Measurements from ENCODE around the gene CITED4. TPM values are rescaled to one million over a fixed set of nuclear protein-coding genes. Genes with fewer than 3 reads are reported as not detected.

Gene CITED4
- total RNA-seq, 1 donor from 2014 or later, result 7.1 TPM

- no peak overlapping the region for H3K4me3 ChIP-seq (ENCODE audit: insufficient read depth, low read depth, low read length)
- peaks cover 16% of the 10 kb centered on the region for H3K27me3 ChIP-seq (ENCODE audit: insufficient read depth, low read length)
- TF ChIP-seq CTCF (IDR thresholded peaks at IDR 0.05; ENCODE audit: insufficient read depth, low read depth, low read length) (no peak), EZH2 (IDR thresholded peaks at IDR 0.05; ENCODE audit: insufficient read depth, low read length) (no peak)
- DNase-seq (ENCODE audit: low read depth), result no peak
- Mint-ChIP-seq H3K9me3 (ENCODE audit: unreplicated experiment) (peaks cover 11% of the 10 kb centered on the region), H3K27me3 (ENCODE audit: low read depth, unreplicated experiment) (peaks cover 5% of the 10 kb centered on the region), H3K27ac (ENCODE audit: unreplicated experiment) (no peak overlapping the region), H3K36me3 (ENCODE audit: low read depth, unreplicated experiment) (peaks cover 1% of the 10 kb centered on the region), H3K4me3 (ENCODE audit: unreplicated experiment) (no peak overlapping the region), H3K4me1 (ENCODE audit: low read depth, unreplicated experiment) (no peaks in the 10 kb centered on the region)
- no peaks in the 10 kb centered on the region for H4K20me1 ChIP-seq (ENCODE audit: insufficient read depth, low read length)
- H3K79me2 ChIP-seq (ENCODE audit: insufficient read depth, low read length), result no peaks in the 10 kb centered on the region
- H3K4me1 ChIP-seq (ENCODE audit: insufficient read depth, low read length), result no peaks in the 10 kb centered on the region
- no peaks in the 10 kb centered on the region for H3K9me3 ChIP-seq (ENCODE audit: insufficient read depth, low read depth, low read length)
- no peaks in the 10 kb centered on the region for H3K36me3 ChIP-seq (ENCODE audit: insufficient read depth, low read length)
- H3K4me2 ChIP-seq (ENCODE audit: low read length), result no peak overlapping the region
- H3K27ac ChIP-seq (ENCODE audit: low read depth, low read length), result no peak overlapping the region
- H2AFZ ChIP-seq (ENCODE audit: low read depth, low read length), result no peak overlapping the region
- FAIRE-seq, result no peak
- no peak overlapping the region for H3K9ac ChIP-seq (ENCODE audit: low read length)
Measured at GRCh38 chr1:40838980-40839942, 22.9 kb downstream of the CITED4 start.

DNA sequence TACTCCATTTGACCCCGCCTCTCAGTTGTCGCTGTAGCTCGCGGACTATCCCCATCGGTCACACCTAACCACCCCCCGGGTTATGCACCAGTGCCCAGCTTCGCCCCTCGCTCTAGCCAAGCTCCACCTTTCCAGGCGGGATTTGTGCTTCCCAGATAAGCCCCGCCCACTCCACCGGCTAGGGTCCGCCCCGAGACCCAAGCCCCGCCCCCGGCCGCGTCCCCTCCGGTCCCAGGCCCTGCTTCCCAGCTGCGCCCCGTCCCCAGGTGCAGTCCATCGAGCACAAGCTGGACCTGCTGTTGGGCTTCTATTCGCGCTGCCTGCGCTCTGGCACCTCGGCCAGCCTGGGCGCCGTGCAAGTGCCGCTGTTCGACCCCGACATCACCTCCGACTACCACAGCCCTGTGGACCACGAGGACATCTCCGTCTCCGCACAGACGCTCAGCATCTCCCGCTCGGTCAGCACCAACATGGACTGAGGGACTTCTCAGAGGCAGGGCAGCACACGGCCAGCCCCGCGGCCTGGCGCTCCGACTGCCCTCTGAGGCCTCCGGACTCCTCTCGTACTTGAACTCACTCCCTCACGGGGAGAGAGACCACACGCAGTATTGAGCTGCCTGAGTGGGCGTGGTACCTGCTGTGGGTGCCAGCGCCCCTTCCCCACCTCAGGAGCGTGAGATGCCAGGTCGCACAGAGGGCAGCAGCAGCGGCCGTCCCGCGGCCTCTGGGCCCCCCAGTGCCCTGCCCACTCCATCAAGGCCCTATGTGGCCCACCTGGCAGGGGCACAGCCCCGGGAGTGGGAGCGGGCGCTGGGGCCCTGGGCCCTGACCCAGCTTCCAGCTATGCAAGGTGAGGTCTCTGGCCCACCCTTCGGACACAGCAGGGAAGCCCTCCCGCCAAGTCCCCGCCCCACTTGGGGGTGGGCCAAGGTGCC lies 23.9 kb downstream of the CITED4 start:
- no peak overlapping the region for H3K27ac Mint-ChIP-seq (ENCODE audit: unreplicated experiment)
- H3K27me3 Mint-ChIP-seq (ENCODE audit: low read depth, unreplicated experiment), result peaks cover under 1% of the 10 kb centered on the region
- DNase-seq (ENCODE audit: low read depth), result no peak
- Histone ChIP-seq H3K4me2 (ENCODE audit: low read length) (no peak overlapping the region), H3K36me3 (ENCODE audit: insufficient read depth, low read length) (no peaks in the 10 kb centered on the region), H4K20me1 (ENCODE audit: insufficient read depth, low read length) (no peaks in the 10 kb centered on the region), H3K27ac (ENCODE audit: low read depth, low read length) (no peak overlapping the region), H2AFZ (ENCODE audit: low read depth, low read length) (no peak overlapping the region), H3K4me3 (ENCODE audit: insufficient read depth, low read depth, low read length) (no peak overlapping the region), H3K9me3 (ENCODE audit: insufficient read depth, low read depth, low read length) (no peaks in the 10 kb centered on the region), H3K4me1 (ENCODE audit: insufficient read depth, low read length) (no peaks in the 10 kb centered on the region), H3K9ac (ENCODE audit: low read length) (no peak overlapping the region), H3K79me2 (ENCODE audit: insufficient read depth, low read length) (no peaks in the 10 kb centered on the region), H3K27me3 (ENCODE audit: insufficient read depth, low read length) (peaks cover 16% of the 10 kb centered on the region)
- no peaks in the 10 kb centered on the region for H3K4me1 Mint-ChIP-seq (ENCODE audit: low read depth, unreplicated experiment)
- H3K4me3 Mint-ChIP-seq (ENCODE audit: unreplicated experiment), result no peak overlapping the region
- peaks cover 11% of the 10 kb centered on the region for H3K9me3 Mint-ChIP-seq (ENCODE audit: unreplicated experiment)
- peaks cover 1% of the 10 kb centered on the region for H3K36me3 Mint-ChIP-seq (ENCODE audit: low read depth, unreplicated experiment)
- no peak for FAIRE-seq
- no peak for TF ChIP-seq CTCF (IDR thresholded peaks at IDR 0.05; ENCODE audit: insufficient read depth, low read depth, low read length)
- no peak for TF ChIP-seq EZH2 (IDR thresholded peaks at IDR 0.05; ENCODE audit: insufficient read depth, low read length)
